HepG2 (cell line): Measurements from ENCODE around the gene GART. TPM values are rescaled to one million over a fixed set of nuclear protein-coding genes. Genes with fewer than 3 reads are reported as not detected.

Experiments used
- MAZ ChIP-seq, 2 experiments: sonication (generic) in 1 of 2; formaldehyde crosslinking in 1 of 2; IDR thresholded peaks; 2 replicates each; pipeline versions ENCODE4 v1.5.0 to v1.6.1; 2012 to 2020; ENCODE audit warnings: low read depth in 2 of 2, mild to moderate bottlenecking in 2 of 2, borderline replicate concordance in 1 of 2, improper control_type of control experiment in 1 of 2, low read length in 1 of 2, missing genetic modification reagents in 1 of 2, moderate library complexity in 1 of 2
- PAF1 ChIP-seq: IDR thresholded peaks from 2 replicates; pipeline ENCODE4 v1.6.1; 2016; ENCODE audit warnings: missing genetic modification reagents, missing compliant biosample characterization
- POLR2AphosphoS2 ChIP-seq: IDR thresholded peaks from 2 replicates; pipeline ENCODE4 v1.6.1; 2011; ENCODE audit warnings: low read depth, low read length, improper control_type of control experiment
- SMAD1 ChIP-seq: sonication (generic); formaldehyde crosslinking; IDR thresholded peaks from 2 replicates; pipeline ENCODE4 v1.4.0; 2020; ENCODE audit warnings: missing genetic modification reagents, low read depth, mild to moderate bottlenecking, borderline replicate concordance
- THAP8 ChIP-seq: sonication (generic); formaldehyde crosslinking; IDR thresholded peaks from 2 replicates; pipeline ENCODE4 v1.5.1; 2020; ENCODE audit warnings: missing genetic modification reagents, mild to moderate bottlenecking, borderline replicate concordance
- ZFP82 ChIP-seq: sonication (generic); formaldehyde crosslinking; IDR thresholded peaks from 2 replicates; pipeline ENCODE4 v1.5.1; 2020; ENCODE audit warnings: mild to moderate bottlenecking, missing genetic modification reagents, borderline replicate concordance
- ZNF207 ChIP-seq: fragments of 450-650 bp; IDR thresholded peaks from 2 replicates; pipeline ENCODE4 v1.6.1; 2016; ENCODE audit warnings: antibody characterized with exemption, borderline replicate concordance
- ZNF354B ChIP-seq: sonication (generic); formaldehyde crosslinking; IDR thresholded peaks from 2 replicates; pipeline ENCODE4 v1.8.0; 2022; ENCODE audit warnings: mild to moderate bottlenecking, missing genetic modification reagents
- ZNF639 ChIP-seq: conservative IDR thresholded peaks from 2 replicates; pipeline ENCODE4 v1.6.1; 2018; ENCODE audit warnings: missing genetic modification reagents
- ZNF660 ChIP-seq: sonication (generic); formaldehyde crosslinking; IDR thresholded peaks from 2 replicates; pipeline ENCODE4 v1.5.1; 2020; ENCODE audit warnings: mild to moderate bottlenecking, low read depth, missing genetic modification reagents, borderline replicate concordance
- ZNF766 ChIP-seq: sonication (generic); formaldehyde crosslinking; IDR thresholded peaks from 2 replicates; pipeline ENCODE4 v1.5.0; 2020; ENCODE audit warnings: missing genetic modification reagents, borderline replicate concordance
- ZNF773 ChIP-seq: sonication (generic); formaldehyde crosslinking; IDR thresholded peaks from 2 replicates; pipeline ENCODE4 v1.4.0; 2020; ENCODE audit warnings: missing genetic modification reagents, borderline replicate concordance
- polyA plus RNA-seq, 8 experiments: library from polyadenylated mRNA; depleted of rRNA in 3 of 8; stranded (reverse) in 7 of 8; unstranded in 1 of 8; fragments of >200 nt; fragmentation: Illumina TruSeq in 4 of 8; extraction: Trizol in 4 of 8; gene quantifications; 2 replicates each; pipeline versions ENCODE4 v1.2.1 to v1.2.3, GENCODE V29; 2011 to 2016; ENCODE audit warnings: low read depth in 4 of 8, missing spikeins in 1 of 8, mixed read lengths in 1 of 8; ENCODE audit not compliant: insufficient read depth in 1 of 8
- total RNA-seq, 5 experiments: library from RNA; depleted of rRNA; stranded (reverse); fragments of >200 nt; fragmentation: Illumina TruSeq; extraction: Trizol; gene quantifications; 2 replicates each; pipeline ENCODE4 v1.2.3, GENCODE V29; 2016; ENCODE audit warnings: low read depth in 1 of 5
- TF ChIP-seq, protein P1 (sequence below): sonication (generic); formaldehyde crosslinking; conservative IDR thresholded peaks from 2 replicates; pipeline ENCODE4 v1.8.1; 2023; ENCODE audit warnings: missing genetic modification reagents
- TF ChIP-seq, protein P2 (sequence below): sonication (generic); formaldehyde crosslinking; IDR thresholded peaks from 2 replicates; pipeline ENCODE4 v1.5.0; 2020; ENCODE audit warnings: missing genetic modification reagents

The GART gene
- total and polyA plus RNA-seq, 2 of the 13 experiments (the other 11 are each of a cell fraction or from before 2014, with no cell fraction given): 17.9 to 109 TPM

DNA sequence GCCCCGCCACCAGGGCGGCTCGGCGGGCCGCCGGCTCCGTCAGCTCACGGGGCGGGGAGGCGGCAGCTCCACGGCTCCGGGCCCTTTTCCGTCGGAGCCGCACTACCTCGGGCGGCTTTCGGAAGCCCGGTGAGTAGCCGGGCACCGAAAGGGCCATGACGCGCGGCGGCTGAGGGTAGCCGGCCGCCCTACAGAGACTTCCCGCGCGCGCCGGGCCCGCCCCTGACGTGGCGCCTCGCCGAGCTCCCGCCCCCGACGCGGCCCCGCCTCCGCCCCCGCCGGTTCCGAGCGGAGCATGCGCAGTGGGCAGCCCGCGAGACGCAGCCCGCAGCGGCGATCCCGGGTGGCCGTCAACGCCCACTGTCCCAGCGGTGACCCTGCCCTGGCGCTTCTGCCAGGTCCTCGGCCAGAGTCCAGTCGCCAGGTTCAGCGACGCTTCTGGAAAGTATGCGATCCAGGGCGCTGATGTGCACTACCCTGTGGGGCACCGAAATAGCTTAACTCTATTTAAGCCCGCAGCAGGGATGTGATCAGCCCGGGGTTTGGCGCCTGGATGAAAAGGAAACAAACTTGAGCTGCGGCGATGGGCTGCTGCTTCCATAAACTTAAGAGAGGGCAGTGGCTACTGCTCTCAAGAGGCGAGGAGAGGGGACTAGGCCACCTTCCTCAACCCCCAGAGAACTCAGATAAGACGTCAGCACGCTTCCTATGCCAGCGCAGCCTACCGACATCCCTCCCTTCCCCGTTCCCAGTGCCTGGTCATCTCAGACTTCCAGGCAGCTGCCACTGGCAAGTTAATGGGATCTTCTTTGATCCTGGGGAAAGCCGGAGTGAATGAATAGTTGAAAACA is 46.8 kb upstream of the GART start, which contains the start of gene DONSON (continued):
- TF ChIP-seq, protein P1, sequence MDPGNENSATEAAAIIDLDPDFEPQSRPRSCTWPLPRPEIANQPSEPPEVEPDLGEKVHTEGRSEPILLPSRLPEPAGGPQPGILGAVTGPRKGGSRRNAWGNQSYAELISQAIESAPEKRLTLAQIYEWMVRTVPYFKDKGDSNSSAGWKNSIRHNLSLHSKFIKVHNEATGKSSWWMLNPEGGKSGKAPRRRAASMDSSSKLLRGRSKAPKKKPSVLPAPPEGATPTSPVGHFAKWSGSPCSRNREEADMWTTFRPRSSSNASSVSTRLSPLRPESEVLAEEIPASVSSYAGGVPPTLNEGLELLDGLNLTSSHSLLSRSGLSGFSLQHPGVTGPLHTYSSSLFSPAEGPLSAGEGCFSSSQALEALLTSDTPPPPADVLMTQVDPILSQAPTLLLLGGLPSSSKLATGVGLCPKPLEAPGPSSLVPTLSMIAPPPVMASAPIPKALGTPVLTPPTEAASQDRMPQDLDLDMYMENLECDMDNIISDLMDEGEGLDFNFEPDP (CRISPR knock-in tag): no peak
- peak; percentile 20; the same call in 1 of the 2 replicates for TF ChIP-seq ZNF639
- no peak for TF ChIP-seq ZFP82 (CRISPR knock-in tag)
- TF ChIP-seq, protein P2, sequence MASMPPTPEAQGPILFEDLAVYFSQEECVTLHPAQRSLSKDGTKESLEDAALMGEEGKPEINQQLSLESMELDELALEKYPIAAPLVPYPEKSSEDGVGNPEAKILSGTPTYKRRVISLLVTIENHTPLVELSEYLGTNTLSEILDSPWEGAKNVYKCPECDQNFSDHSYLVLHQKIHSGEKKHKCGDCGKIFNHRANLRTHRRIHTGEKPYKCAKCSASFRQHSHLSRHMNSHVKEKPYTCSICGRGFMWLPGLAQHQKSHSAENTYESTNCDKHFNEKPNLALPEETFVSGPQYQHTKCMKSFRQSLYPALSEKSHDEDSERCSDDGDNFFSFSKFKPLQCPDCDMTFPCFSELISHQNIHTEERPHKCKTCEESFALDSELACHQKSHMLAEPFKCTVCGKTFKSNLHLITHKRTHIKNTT (CRISPR knock-in tag): 0 out of 2 replicates have a peak, but pooled peaks have one; percentile 15
- TF ChIP-seq PAF1: no peak
- no peak for TF ChIP-seq MAZ (IDR thresholded peaks at IDR 0.05; ENCODE audit: borderline replicate concordance, low read depth, low read length)
- TF ChIP-seq MAZ (CRISPR knock-in tag; IDR thresholded peaks at IDR 0.05; ENCODE audit: low read depth): peak; percentile 62; the same call in 1 of the 2 replicates
- no peak for TF ChIP-seq ZNF660 (CRISPR knock-in tag)
- TF ChIP-seq ZNF773 (CRISPR knock-in tag): no peak
- no peak; the same call in 1 of the 2 replicates for TF ChIP-seq ZNF766 (CRISPR knock-in tag)
- TF ChIP-seq ZNF207: no peak
- TF ChIP-seq ZNF354B (CRISPR knock-in tag): no peak
- no peak for TF ChIP-seq POLR2AphosphoS2
- no peak for TF ChIP-seq THAP8 (CRISPR knock-in tag)
- TF ChIP-seq SMAD1 (CRISPR knock-in tag): peak; percentile 87; the same call in 1 of the 2 replicates
